COLO668 (cell line): ENCODE results near the gene PCARE.

Source experiments
- DNase-seq: peaks from one replicate; lab custom pipeline; 2025; ENCODE audit not compliant: unreplicated experiment; lab: John Stamatoyannopoulos, UW

PCARE gene

DNA sequence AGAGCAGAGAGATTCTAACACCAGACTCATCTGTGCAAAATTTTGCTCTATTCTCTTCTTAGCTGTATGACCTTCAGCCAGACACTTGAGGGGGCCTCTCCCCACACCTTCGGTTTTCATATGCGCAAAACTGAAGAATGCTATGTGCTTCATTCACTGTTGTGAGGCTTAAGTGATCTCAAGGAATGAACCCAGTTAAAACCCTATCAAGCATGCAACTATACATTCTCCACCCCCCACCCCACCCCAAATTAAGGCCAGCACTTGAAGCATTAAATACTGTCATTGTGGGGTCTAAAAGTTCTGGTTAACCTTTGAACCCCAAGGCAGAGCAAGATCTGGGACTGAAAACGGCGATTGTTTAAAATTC, 10.0 kb downstream of the PCARE start:
- no peak for DNase-seq

DNA sequence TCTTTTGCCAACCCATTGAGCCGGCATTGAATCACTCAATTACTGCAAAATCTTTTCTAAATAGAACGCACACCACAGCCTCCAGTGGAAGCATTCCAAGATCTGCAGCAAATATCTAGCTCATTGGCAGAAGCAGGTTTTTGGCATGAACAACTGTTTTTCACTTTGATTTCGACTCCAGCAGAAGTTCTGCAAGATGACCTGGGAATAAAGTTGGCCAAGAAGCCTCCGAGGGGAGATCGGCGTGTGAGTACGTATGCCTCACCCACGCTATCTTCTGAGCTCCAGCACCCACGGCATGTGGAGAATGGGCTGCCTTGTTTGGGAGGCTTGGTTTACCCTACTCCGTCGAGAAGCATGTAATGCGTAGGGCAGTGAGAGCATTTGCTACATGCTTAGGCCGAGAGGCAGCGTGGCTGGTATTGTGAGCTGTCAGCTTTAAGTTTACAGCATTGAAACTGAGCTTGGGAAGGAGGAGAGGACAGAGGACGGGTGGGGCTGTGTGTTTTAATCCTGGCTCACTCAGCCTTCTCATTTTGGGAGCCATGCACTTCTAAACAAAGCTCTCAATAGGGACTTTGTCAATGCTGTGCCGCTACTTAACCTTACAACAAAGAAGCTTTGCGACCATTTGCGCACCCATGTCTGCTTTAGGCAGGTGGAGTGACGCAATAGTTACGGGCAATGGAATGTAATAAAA, 10.5 kb downstream of the PCARE start:
- DNase-seq = no peak

DNA sequence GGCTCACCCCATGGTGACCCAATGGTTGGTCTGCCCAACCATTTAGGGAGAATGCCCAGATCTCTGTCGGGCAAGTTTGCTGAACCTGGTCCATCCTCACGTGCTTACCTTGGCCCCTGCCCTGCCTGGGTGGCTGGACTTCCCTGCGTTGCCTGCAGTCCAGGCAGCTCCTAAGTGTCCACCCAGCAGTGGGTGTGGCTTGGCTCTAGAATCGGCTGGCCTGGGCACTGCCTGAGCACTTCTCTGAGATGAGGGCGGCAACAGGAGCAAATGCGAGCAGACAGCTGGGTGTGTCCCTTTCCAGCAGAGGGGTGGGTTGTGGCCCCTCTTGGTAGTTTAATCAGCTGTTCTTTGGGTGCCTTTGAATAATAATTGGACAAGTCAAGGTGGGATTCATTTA, 11.3 kb downstream of the PCARE start:
- no peak for DNase-seq

- no peak for DNase-seq
Observed at GRCh38 chr2:29062371-29062770, 12.0 kb downstream of the PCARE start.

DNA sequence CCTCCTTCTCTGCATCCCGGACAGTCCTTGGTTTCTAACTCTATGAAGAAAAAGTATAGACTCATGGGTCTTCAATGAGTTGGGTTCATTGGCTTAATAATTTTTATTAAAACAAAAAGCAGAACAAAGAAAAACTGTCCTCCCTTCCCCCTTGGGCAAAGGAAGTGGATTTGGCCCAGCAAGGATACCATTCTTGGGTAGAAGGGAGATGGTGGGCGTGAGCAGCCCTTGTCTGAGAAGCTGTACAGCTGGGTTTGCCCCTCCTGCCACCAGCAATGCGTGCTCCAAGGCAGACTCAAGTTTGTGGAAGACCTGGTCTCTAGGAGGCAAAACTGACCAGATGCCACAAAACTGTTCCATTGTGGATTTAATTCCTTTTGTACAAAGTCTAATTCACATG, 12.7 kb downstream of the PCARE start:
- DNase-seq = no peak

GRCh38 chr2:29061176-29061575, 13.1 kb downstream of the PCARE start:
- no peak for DNase-seq

GRCh38 chr2:29060441-29060840, 13.9 kb downstream of the PCARE start:
- DNase-seq = no peak

DNA sequence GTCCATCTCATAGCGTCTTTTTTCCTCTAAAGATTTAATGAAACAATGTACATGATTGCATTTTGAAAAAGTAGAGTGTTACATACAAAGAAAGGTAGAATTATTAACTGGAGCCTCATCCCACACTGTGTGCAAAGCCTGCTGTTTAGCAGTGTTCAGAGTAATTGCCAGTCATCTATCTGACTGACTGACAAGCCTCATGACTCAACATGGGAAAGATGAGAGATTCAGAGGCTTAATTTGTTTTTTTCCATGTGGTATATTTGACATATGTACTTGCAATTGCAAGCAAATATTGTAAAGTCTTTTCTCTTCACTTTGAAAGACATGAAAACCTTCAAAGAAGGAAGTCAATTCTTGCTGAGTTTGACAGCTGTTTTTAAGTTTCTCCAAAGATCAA, 14.7 kb downstream of the PCARE start:
- no peak for DNase-seq

DNA sequence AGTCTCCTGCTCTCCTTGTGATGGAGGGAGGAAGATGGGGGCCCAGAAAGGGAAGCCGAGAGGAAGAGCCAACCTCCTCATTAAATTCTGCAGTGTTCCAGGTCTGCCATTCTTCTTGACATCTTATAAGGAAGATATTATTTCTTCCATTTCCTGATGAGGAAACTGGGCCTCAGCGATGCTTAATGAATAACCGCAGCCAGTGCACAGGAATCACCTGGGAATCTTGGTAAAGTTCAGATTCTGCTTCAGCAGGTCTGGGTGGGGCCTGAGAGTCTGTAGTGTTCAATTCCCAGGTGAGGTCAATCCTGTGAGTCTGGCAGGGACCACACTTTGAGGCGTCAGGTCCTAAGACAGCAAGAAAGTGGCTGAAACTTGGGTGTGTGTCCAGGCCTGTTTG, 17.3 kb downstream of the PCARE start:
- no peak for DNase-seq

DNA sequence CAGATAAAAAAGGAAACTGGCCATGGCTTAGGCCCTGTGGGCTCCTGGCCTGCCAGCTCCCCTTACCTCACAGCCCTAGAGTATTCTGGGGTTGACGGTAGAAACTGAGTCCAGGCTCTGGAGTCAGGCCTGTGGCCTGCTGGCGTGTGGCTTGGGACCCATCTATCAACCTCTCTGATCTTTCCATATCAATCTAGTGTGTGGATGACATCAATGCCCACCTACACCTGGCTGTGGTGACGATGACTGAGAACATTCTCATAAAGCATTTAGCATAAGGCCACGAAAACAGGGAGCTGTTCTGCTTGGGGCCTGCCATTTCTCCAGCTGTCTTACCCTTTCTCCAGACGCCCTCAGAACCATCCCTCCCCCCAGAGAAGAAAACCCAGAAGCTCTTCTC, 17.9 kb downstream of the PCARE start:
- no peak for DNase-seq

GRCh38 chr2:29055601-29056000, 18.7 kb downstream of the PCARE start:
- DNase-seq = no peak

DNA sequence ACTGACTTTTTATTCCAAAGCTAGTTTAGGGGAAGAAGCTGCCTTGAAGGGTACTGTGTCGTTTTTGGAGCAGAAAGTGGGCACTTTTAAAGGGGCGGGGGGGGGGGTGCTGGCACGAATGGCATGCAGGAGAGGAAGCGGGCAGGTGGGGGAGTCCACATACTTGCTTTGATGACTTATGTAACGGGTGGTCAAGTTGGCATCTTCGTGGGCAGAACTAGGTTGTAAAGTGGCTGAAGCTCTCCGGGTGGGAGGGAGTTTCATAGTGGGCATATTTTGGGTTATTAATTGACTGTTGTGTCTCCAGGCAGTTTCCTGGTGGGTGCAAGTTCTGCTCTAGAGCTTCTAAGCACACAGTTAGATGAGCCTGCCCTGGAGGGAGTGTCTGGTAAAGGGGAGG, 19.9 kb downstream of the PCARE start:
- DNase-seq = no peak

DNA sequence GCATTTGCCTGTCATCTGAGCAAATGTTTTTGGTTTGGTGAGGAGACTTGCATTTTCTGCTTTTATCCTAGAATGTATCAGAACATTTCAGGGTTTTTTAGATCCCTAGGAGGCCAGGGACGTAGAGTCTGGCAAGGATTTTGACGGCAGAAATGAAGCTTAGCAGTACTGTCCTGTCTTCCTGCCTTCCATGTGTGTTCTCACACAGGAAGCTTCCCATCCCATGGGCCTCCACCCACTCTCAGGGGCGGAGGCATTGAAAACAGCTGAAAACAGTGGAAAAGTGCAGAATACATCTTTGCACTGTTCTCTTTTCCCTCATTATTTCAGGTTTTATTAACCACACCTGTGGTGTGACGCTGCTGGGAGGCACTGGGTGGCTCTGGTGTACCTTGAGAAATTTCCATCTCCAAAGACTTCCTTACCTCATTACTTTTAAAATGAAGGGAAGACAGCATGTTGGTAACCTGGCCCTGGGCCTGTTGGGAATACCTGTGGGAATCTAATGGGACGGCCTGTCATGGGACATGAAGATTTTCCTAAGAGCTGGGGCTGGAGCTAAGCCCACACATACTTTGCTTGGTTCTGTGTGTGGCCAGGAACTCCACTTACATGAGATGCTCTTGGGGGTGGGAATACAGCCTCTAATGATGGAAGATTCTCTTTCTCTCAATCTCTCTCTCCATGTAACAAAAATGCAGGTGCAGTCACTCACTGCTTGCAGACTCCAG, 20.5 kb downstream of the PCARE start:
- DNase-seq = no peak

GRCh38 chr2:29053223-29053622, 21.1 kb downstream of the PCARE start:
- no peak for DNase-seq

- no peak for DNase-seq
Observed at GRCh38 chr2:29052807-29053206, 21.5 kb downstream of the PCARE start.

GRCh38 chr2:29051730-29052129, 22.6 kb downstream of the PCARE start:
- no peak for DNase-seq

GRCh38 chr2:29050591-29050990, 23.7 kb downstream of the PCARE start:
- no peak for DNase-seq

- DNase-seq = no peak
Observed at GRCh38 chr2:29047083-29047845, 27.1 kb downstream of the PCARE start.

- DNase-seq = no peak
Observed at GRCh38 chr2:29046321-29046720, 28.0 kb downstream of the PCARE start.

DNA sequence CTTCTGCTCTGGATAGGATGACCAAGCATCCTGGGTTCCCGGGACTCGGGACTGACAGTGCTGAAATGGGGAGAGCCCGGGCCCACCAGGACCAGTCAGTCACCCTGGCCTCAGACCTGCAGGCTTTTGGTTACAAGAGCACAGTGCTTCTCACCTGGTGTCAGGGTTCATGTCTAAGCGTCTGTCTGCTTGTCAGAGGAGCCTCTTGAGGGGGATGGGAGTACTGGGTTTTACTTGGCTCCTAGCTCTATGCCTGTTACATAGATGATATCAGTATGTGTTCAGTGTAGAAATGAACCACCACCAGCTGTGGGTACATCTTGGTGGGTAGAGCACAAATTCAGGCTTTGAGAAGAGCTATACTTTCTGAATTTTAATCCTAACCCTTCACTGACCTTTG, 29.9 kb downstream of the PCARE start:
- DNase-seq = no peak

DNA sequence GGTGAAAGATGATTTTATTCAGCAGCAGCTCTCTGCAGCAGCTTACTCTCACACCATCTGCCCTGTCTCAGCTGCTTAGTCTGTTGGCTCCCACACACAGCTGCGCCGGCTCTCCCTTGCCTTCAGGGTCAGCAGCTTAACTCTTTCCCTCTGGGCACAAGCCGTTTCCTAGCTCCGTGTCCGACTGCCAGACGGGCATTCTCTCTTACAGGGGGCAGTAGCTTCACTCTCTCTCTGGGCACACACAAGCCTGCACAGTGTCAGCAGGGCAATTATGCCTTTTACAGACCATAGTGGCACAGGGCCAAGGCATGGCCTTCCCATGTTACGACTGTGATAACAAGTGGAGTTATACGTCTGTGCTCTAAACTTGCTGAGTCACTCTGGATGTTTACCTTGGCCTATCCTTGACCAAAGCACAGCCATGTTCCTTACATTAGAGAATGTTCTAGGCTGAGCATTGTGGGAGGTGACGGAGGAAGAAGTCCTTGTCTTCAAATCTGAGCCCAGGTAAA, 31.7 kb downstream of the PCARE start:
- peak; percentile 4 for DNase-seq

- no peak for DNase-seq
Observed at GRCh38 chr2:29041161-29041660, 33.1 kb downstream of the PCARE start.
